DMS114 treated with DMSO at 0.1 percent for 48 hours (cell line): Measurements from ENCODE around the gene MIS18BP1.
"Not testable (repeated sequence)": the region's sequence is repeated elsewhere in the genome, so short reads cannot be mapped to it uniquely, and the experiment has no call there.

ENCODE experiments used
- DNase-seq: peaks from one replicate; lab custom pipeline; 2025; ENCODE audit not compliant: unreplicated experiment; lab: John Stamatoyannopoulos, UW

MIS18BP1 gene

GRCh38 chr14:45246691-45247090 lies 6.3 kb downstream of the MIS18BP1 start:
- no peak for DNase-seq

- DNase-seq = no peak
Measured at GRCh38 chr14:45246151-45246550, 6.9 kb downstream of the MIS18BP1 start.

GRCh38 chr14:45242706-45243105 lies 10.3 kb downstream of the MIS18BP1 start:
- DNase-seq = no peak

GRCh38 chr14:45238988-45239387 lies 14.0 kb downstream of the MIS18BP1 start:
- no peak for DNase-seq

- DNase-seq = no peak
Measured at GRCh38 chr14:45227566-45227965, 25.4 kb downstream of the MIS18BP1 start.

- DNase-seq = no peak
Measured at GRCh38 chr14:45222485-45223262, 30.3 kb downstream of the MIS18BP1 start.

- DNase-seq = not testable (repeated sequence)
Measured at GRCh38 chr14:45214341-45214740, 38.7 kb downstream of the MIS18BP1 start.

GRCh38 chr14:45213716-45214115 lies 39.3 kb downstream of the MIS18BP1 start:
- DNase-seq = not testable (repeated sequence)

- DNase-seq = no peak
Measured at GRCh38 chr14:45212231-45212630, 40.8 kb downstream of the MIS18BP1 start.

- no peak for DNase-seq
Measured at GRCh38 chr14:45211295-45211694, 41.7 kb downstream of the MIS18BP1 start.

GRCh38 chr14:45210159-45210558 lies 42.8 kb downstream of the MIS18BP1 start:
- no peak for DNase-seq

GRCh38 chr14:45204241-45204640 lies 48.8 kb downstream of the MIS18BP1 start:
- DNase-seq = no peak

- no peak for DNase-seq
Measured at GRCh38 chr14:45201905-45202304, 51.1 kb downstream of the MIS18BP1 start.

- DNase-seq = no peak
Measured at GRCh38 chr14:45199230-45199629, 53.8 kb downstream of the MIS18BP1 start.

GRCh38 chr14:45198551-45198950 lies 54.5 kb downstream of the MIS18BP1 start:
- DNase-seq = no peak

- DNase-seq = no peak
Measured at GRCh38 chr14:45194964-45195363, 58.0 kb downstream of the MIS18BP1 start.

GRCh38 chr14:45185100-45185814 lies 67.7 kb downstream of the MIS18BP1 start:
- DNase-seq = no peak

- no peak for DNase-seq
Measured at GRCh38 chr14:45181806-45182205, 71.2 kb downstream of the MIS18BP1 start.

GRCh38 chr14:45181329-45181728 lies 71.7 kb downstream of the MIS18BP1 start:
- no peak for DNase-seq

- DNase-seq = no peak
Measured at GRCh38 chr14:45177076-45177475, 75.9 kb downstream of the MIS18BP1 start.

- no peak for DNase-seq
Measured at GRCh38 chr14:45169906-45170305, 83.1 kb downstream of the MIS18BP1 start.

- DNase-seq = no peak
Measured at GRCh38 chr14:45156067-45156466, 96.9 kb downstream of the MIS18BP1 start.
